Activated CD4-positive, alpha-beta T cell treated with anti-CD3 and anti-CD28 coated beads, Interleukin-2, amount 10 ng/mL, durations not matched to agents 7 days and 5 days (primary cell): ENCODE measurements around the gene COA7. TPM values are rescaled to one million over a fixed set of nuclear protein-coding genes. Genes with fewer than 3 reads are reported as not detected.
"Not testable (repeated sequence)": the region's sequence is repeated elsewhere in the genome, so short reads cannot be mapped to it uniquely, and the experiment has no call there.

Experiments
- CTCF ChIA-PET: fragments of 350-600 bp; sonication (Branson Sonifier 250); formaldehyde crosslinking; loops from one replicate; lab custom pipeline; 2021; ENCODE audit warnings: antibody characterized with exemption; lab: Charles Lee
- POLR2A ChIA-PET: fragments of 350-600 bp; sonication (Branson Sonifier 250); formaldehyde crosslinking; loops from one replicate; lab custom pipeline; 2021; ENCODE audit warnings: antibody characterized with exemption; lab: Charles Lee
- DNase-seq: peaks from one replicate; pipeline ENCODE4 v3.0.0-alpha.2; 2020
- H3K27ac Mint-ChIP-seq: one replicate; pipeline ENCODE4 v1.8.0; 2021; ENCODE audit warnings: mild to moderate bottlenecking, moderate library complexity, mixed read lengths
- H3K27me3 Mint-ChIP-seq: one replicate; pipeline ENCODE4 v1.8.0; 2021; ENCODE audit warnings: mixed read lengths
- H3K36me3 Mint-ChIP-seq: one replicate; pipeline ENCODE4 v1.8.0; 2021; ENCODE audit warnings: low read depth, mixed read lengths
- H3K4me1 Mint-ChIP-seq: one replicate; pipeline ENCODE4 v1.8.0; 2021; ENCODE audit warnings: mixed read lengths
- H3K4me3 Mint-ChIP-seq: one replicate; pipeline ENCODE4 v1.8.0; 2021; ENCODE audit warnings: mild to moderate bottlenecking, moderate library complexity, mixed read lengths
- H3K9me3 Mint-ChIP-seq: one replicate; pipeline ENCODE4 v1.8.0; 2021; ENCODE audit warnings: mixed read lengths
- total RNA-seq, 2 experiments: library from RNA; stranded (reverse); gene quantifications; one replicate each; pipeline ENCODE4 v1.2.3, GENCODE V29; 2021

Gene COA7
- total RNA-seq, 2 experiments from 2014 or later: 10.8 to 14.6 TPM

DNA sequence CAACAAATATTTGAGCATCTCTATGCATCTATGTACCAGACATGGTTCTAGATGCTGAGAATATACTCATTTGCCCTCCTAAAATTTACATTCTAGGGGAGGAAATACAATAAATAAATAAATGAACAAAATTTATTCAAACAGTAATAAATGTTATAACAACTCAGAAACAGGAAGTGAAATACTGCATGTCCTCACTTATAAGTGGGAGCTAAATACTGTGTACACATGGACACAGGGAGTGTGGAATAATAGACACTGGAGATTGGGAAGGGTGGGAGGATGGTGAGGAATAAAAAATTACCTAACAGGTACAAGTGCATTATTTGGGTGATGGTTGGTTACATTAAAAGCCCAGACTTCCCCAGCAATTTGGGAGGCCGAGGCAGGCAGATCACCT is 4.3 kb downstream of the COA7 start:
- POLR2A ChIA-PET: no interaction called here
- Mint-ChIP-seq H3K4me3 (no peak overlapping the region), H3K27me3 (no peaks in the 10 kb centered on the region)

GRCh38 chr1:52693351-52693750 is 4.8 kb downstream of the COA7 start:
- H3K4me3 Mint-ChIP-seq, DNase-seq, POLR2A ChIA-PET, H3K27ac Mint-ChIP-seq, H3K27me3 Mint-ChIP-seq, H3K9me3 Mint-ChIP-seq: not testable (repeated sequence)
- CTCF ChIA-PET: interaction anchor here (0.7 to 0.8 kb wide), 2 partner anchors 37 to 1272 kb away, joined by 3 to 4 read pairs; no protein-coding TSS in a partner anchor
- Mint-ChIP-seq H3K36me3 (peaks cover 23% of the 10 kb centered on the region), H3K4me1 (peaks cover 20% of the 10 kb centered on the region)

More for the DNA sequence above, 4.3 kb downstream of the COA7 start:
- Mint-ChIP-seq H3K36me3 (peaks cover 19% of the 10 kb centered on the region), H3K4me1 (peaks cover 25% of the 10 kb centered on the region), H3K9me3 (no peaks in the 10 kb centered on the region), H3K27ac (no peak overlapping the region)
- no peak for DNase-seq
- CTCF ChIA-PET: interaction anchor here (0.7 to 1.3 kb wide), 3 partner anchors 8 to 1272 kb away, joined by 3 to 5 read pairs (median 3); no protein-coding TSS in a partner anchor

GRCh38 chr1:52692697-52693096 is 5.5 kb downstream of the COA7 start:
- POLR2A ChIA-PET: no interaction called here

DNA sequence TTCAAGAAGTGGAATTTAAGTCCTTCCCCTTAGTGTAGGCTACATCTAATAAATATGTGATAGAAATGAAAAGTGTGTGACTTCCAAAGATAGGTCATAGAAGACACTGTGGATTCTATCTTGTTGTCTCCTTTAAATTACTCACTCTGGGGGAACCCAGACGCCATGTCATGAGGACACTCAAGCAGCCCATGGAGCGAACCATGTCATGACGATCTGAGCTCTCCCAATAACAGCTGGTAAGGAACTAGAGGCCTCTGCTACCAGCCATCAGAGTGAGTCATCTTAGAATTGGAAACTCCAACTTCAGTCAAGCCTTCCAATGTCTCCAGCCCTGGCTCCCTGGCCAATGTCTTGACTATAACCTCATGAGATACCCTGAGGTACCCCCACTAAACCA is 6.3 kb downstream of the COA7 start:
- no peak for DNase-seq
- ChIA-PET POLR2A (no interaction called here), CTCF (no interaction called here)
- H3K36me3 Mint-ChIP-seq: peaks cover 29% of the 10 kb centered on the region
- H3K27ac Mint-ChIP-seq: no peak overlapping the region
- H3K4me1 Mint-ChIP-seq: peaks cover 13% of the 10 kb centered on the region
- H3K27me3 Mint-ChIP-seq: no peaks in the 10 kb centered on the region
- H3K9me3 Mint-ChIP-seq: no peaks in the 10 kb centered on the region
- H3K4me3 Mint-ChIP-seq: no peak overlapping the region

More at GRCh38 chr1:52692697-52693096, 5.5 kb downstream of the COA7 start:
- no peak for DNase-seq
- peaks cover 19% of the 10 kb centered on the region for H3K4me1 Mint-ChIP-seq
- H3K4me3 Mint-ChIP-seq: no peak overlapping the region
- H3K27ac Mint-ChIP-seq: no peak overlapping the region
- H3K27me3 Mint-ChIP-seq: no peaks in the 10 kb centered on the region
- CTCF ChIA-PET: interaction anchor here (0.7 kb wide), 1 partner anchor 37 kb away, joined by 4 read pairs; no protein-coding TSS in a partner anchor
- peaks cover 24% of the 10 kb centered on the region for H3K36me3 Mint-ChIP-seq
- H3K9me3 Mint-ChIP-seq: no peaks in the 10 kb centered on the region

GRCh38 chr1:52686830-52687229 is 11.3 kb downstream of the COA7 start:
- ChIA-PET CTCF (interaction anchor here (0.6 to 2.9 kb wide), 22 partner anchors 7 to 622 kb away, joined by 3 to 15 read pairs (median 4); partner anchors contain the start of genes COA7, ORC1 and PRPF38A), POLR2A (no interaction called here)
- Mint-ChIP-seq H3K27me3 (no peaks in the 10 kb centered on the region), H3K36me3 (peaks cover 37% of the 10 kb centered on the region), H3K4me1 (peaks cover 23% of the 10 kb centered on the region), H3K9me3 (peaks cover 5% of the 10 kb centered on the region), H3K27ac (no peak overlapping the region), H3K4me3 (no peak overlapping the region)
- no peak for DNase-seq

GRCh38 chr1:52686261-52686751 is 11.8 kb downstream of the COA7 start:
- POLR2A ChIA-PET: interaction anchor here (1.0 kb wide), 1 partner anchor 133 kb away, joined by 14 read pairs; the partner anchor contains the start of gene TUT4
- H3K9me3 Mint-ChIP-seq, H3K27me3 Mint-ChIP-seq, H3K4me3 Mint-ChIP-seq: not testable (repeated sequence)
- peaks cover 23% of the 10 kb centered on the region for H3K4me1 Mint-ChIP-seq
- H3K36me3 Mint-ChIP-seq: peaks cover 34% of the 10 kb centered on the region
- H3K27ac Mint-ChIP-seq: peak overlapping the region; percentile 80
- CTCF ChIA-PET: interaction anchor here (0.6 to 2.9 kb wide), 28 partner anchors 8 to 637 kb away, joined by 3 to 15 read pairs (median 4); partner anchors contain the start of genes COA7, ORC1 and PRPF38A
- DNase-seq: peak; percentile 90

DNA sequence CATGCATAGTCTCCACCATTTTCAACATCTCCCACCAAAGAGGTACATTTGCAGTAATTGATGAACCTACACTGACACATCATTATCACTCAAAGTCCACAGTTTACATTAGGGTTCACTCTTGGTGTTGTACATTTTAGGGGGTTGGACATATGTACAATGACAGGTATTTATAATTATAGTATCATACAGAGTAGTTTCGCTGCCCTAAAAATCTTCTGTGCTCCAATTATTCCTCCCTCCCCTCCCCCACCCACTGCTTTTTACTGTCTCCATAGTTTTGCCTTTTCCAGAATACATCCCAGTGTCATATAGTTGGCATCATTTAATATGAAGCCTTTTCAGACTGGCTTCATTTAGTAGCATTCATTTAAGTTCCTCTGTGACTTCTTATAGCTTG is 13.6 kb downstream of the COA7 start:
- H3K27ac Mint-ChIP-seq: no peak overlapping the region
- POLR2A ChIA-PET: no interaction called here

DNA sequence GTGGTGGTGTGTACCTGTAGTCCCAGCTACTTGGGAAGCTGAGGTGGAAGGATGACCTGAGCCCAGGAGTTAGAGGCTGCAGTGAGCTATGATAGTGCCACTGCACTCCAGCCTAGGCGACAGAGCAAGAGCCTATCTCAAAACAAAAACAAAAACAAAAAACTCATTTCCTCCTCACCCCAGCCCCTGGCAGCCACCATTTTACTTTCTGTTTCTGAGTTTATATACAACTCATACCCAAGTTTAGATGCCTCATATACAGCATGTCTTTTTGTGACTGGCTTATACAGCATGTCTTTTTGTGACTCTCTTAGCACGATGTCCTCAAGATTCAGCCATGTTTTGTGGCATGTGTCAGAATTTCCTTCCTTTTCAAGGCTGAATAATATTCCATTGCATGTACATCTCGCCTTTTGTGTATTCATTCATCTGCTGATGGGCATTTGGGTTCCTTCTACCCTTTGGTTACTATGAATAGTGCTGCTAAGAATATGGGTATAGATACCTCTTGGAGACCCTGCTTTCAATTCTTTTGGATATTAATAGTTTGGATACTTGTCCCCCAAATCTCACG is 14.7 kb downstream of the COA7 start:
- no peak for DNase-seq
- Mint-ChIP-seq H3K27ac (peak overlapping the region; percentile 36), H3K27me3 (no peaks in the 10 kb centered on the region), H3K4me3 (no peak overlapping the region), H3K36me3 (peaks cover 27% of the 10 kb centered on the region), H3K4me1 (peaks cover 23% of the 10 kb centered on the region), H3K9me3 (peaks cover 5% of the 10 kb centered on the region)
- POLR2A ChIA-PET: no interaction called here
- CTCF ChIA-PET: interaction anchor here (1.6 kb wide), 1 partner anchor 13 kb away, joined by 4 read pairs; no protein-coding TSS in a partner anchor

More for the DNA sequence above, 13.6 kb downstream of the COA7 start:
- H3K4me3 Mint-ChIP-seq: no peak overlapping the region
- peaks cover 5% of the 10 kb centered on the region for H3K9me3 Mint-ChIP-seq
- H3K36me3 Mint-ChIP-seq: peaks cover 32% of the 10 kb centered on the region
- H3K4me1 Mint-ChIP-seq: peaks cover 23% of the 10 kb centered on the region
- H3K27me3 Mint-ChIP-seq: no peaks in the 10 kb centered on the region
- DNase-seq: no peak
- CTCF ChIA-PET: interaction anchor here (0.8 to 2.2 kb wide), 2 partner anchors 8 to 25 kb away, joined by 3 to 12 read pairs; no protein-coding TSS in a partner anchor

DNA sequence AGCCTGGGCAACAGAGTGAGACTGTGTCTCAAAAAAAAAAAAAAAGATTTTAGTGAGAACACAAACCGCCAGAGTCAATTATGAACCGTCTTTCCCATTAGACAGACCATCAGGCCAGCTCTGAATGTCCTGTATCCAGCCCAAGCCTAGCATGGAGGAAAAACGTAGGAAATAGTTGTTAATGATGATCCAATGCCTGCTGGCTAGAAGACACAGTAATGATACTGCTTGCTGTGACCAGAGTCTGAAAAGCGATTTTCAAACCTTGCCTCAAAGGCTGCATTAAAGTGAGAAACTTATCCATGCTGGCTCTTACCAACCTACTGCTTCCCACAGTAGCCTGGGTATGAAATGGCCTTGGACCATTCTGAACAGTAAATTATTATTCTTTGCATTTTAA is 17.0 kb downstream of the COA7 start:
- CTCF ChIA-PET: interaction anchor here (0.6 kb wide), 1 partner anchor 252 kb away, joined by 3 read pairs; no protein-coding TSS in a partner anchor
- POLR2A ChIA-PET: no interaction called here
- Mint-ChIP-seq H3K4me1 (peaks cover 21% of the 10 kb centered on the region), H3K4me3 (no peak overlapping the region), H3K27ac (no peak overlapping the region), H3K27me3 (no peaks in the 10 kb centered on the region), H3K36me3 (peaks cover 15% of the 10 kb centered on the region), H3K9me3 (peaks cover 5% of the 10 kb centered on the region)
- DNase-seq: no peak

DNA sequence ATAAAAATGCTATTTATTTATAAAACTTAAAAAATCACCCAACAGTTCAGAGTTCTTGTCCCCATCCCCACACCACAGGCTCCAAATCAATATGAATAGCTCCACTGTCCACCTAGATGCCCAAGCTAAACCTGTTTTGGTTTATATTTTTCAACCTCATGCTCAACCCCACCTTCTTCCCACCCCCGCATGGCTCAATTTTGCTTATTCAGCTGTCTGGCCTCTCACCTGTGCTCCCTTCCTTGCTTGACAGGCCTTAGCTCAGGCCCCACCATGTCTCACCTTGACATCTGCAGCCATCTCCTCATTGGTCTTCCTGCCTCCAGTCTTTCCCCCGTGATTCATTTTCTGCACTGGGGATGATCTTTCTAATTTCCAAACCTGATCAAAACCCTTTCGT is 17.8 kb downstream of the COA7 start:
- peaks cover 15% of the 10 kb centered on the region for H3K4me1 Mint-ChIP-seq
- H3K27ac Mint-ChIP-seq: no peak overlapping the region
- H3K27me3 Mint-ChIP-seq: no peaks in the 10 kb centered on the region
- CTCF ChIA-PET: interaction anchor here (0.7 to 1.3 kb wide), 2 partner anchors 13 to 15 kb away, joined by 3 to 4 read pairs; no protein-coding TSS in a partner anchor
- no peak for DNase-seq
- peaks cover 13% of the 10 kb centered on the region for H3K36me3 Mint-ChIP-seq
- POLR2A ChIA-PET: no interaction called here
- H3K9me3 Mint-ChIP-seq: peaks cover 5% of the 10 kb centered on the region
- no peak overlapping the region for H3K4me3 Mint-ChIP-seq

DNA sequence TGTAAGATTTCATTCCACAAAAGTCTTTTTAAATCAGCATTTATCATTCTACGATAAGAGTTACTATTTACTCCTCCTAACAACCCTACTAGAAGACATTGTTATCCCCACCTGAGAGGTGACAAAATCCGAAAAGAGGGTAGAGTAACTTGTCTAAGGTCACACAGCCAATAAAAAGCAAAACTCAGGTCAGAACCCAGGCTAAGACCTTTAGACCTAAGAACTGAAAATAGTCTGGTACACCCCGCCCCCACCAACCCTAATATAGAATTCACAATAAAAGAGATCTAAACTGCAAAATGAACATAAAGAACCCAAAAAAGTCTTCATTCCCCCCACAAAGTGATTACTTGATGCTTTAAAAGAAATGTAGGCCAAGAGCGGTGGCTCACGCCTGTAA is 18.6 kb downstream of the COA7 start:
- Mint-ChIP-seq H3K27ac (no peak overlapping the region), H3K27me3 (no peaks in the 10 kb centered on the region), H3K4me1 (peaks cover 19% of the 10 kb centered on the region), H3K36me3 (peaks cover 16% of the 10 kb centered on the region), H3K4me3 (no peak overlapping the region), H3K9me3 (peaks cover 5% of the 10 kb centered on the region)
- no peak for DNase-seq
- POLR2A ChIA-PET: no interaction called here
- CTCF ChIA-PET: interaction anchor here (1.3 kb wide), 1 partner anchor 12 kb away, joined by 3 read pairs; no protein-coding TSS in a partner anchor

GRCh38 chr1:52679048-52679447 is 19.1 kb downstream of the COA7 start:
- no peaks in the 10 kb centered on the region for H3K27me3 Mint-ChIP-seq
- peaks cover 24% of the 10 kb centered on the region for H3K4me1 Mint-ChIP-seq
- POLR2A ChIA-PET: no interaction called here
- H3K36me3 Mint-ChIP-seq: peaks cover 16% of the 10 kb centered on the region
- H3K9me3 Mint-ChIP-seq: peaks cover 5% of the 10 kb centered on the region
- CTCF ChIA-PET: interaction anchor here (0.7 kb wide), 1 partner anchor 316 kb away, joined by 4 read pairs; no protein-coding TSS in a partner anchor
- H3K27ac Mint-ChIP-seq: no peak overlapping the region
- DNase-seq: no peak
- H3K4me3 Mint-ChIP-seq: no peak overlapping the region
